Spleen (tissue), 11 donors: Measurements from ENCODE around the gene DHRS2. TPM values are rescaled to one million over a fixed set of nuclear protein-coding genes. Genes with fewer than 3 reads are reported as not detected.

Experiments
- DNase-seq: peaks from one replicate; pipeline ENCODE4 v3.0.0-alpha.2; 2020
- H3K27ac ChIP-seq, 8 donors: fragments of 200-600 bp; sonication (generic) in 7 of 8; 1 replicate in 4 of 8; 2 replicates in 4 of 8; pipeline versions ENCODE4 v1.5.0 to v1.8.0; 2016 to 2021; ENCODE audit warnings: inconsistent platforms in 4 of 8, mild to moderate bottlenecking in 4 of 8, moderate library complexity in 1 of 8
- H3K27me3 ChIP-seq, 7 donors: fragments of 200-600 bp; sonication (generic) in 6 of 7; replicated peaks in 1 of 7; 1 replicate in 4 of 7; 2 replicates in 3 of 7; pipeline versions ENCODE4 v1.5.0 to v1.8.0; 2016 to 2021; ENCODE audit warnings: inconsistent platforms in 3 of 7, mild to moderate bottlenecking in 1 of 7
- H3K36me3 ChIP-seq, 6 donors: fragments of 200-600 bp; sonication (generic) in 5 of 6; 1 replicate in 4 of 6; 2 replicates in 2 of 6; pipeline versions ENCODE4 v1.5.0 to v1.8.0; 2016 to 2021; ENCODE audit warnings: inconsistent platforms in 2 of 6
- H3K4me1 ChIP-seq, 6 donors: fragments of 200-600 bp; sonication (generic) in 5 of 6; 1 replicate in 3 of 6; 2 replicates in 3 of 6; pipeline versions ENCODE4 v1.5.0 to v1.8.0; 2016 to 2021; ENCODE audit warnings: inconsistent platforms in 3 of 6
- H3K4me3 ChIP-seq, 8 donors: fragments of 200-600 bp; sonication (generic) in 7 of 8; 1 replicate in 4 of 8; 2 replicates in 4 of 8; pipeline versions ENCODE4 v1.5.0 to v1.8.0; 2016 to 2021; ENCODE audit warnings: inconsistent platforms in 4 of 8, mild to moderate bottlenecking in 4 of 8, moderate library complexity in 2 of 8
- H3K9me3 ChIP-seq, 8 donors: fragments of 200-600 bp; sonication (generic) in 7 of 8; 1 replicate in 4 of 8; 2 replicates in 4 of 8; pipeline versions ENCODE4 v1.5.0 to v1.8.0; 2016 to 2021; ENCODE audit warnings: inconsistent platforms in 4 of 8
- POLR2A ChIP-seq, 3 donors: fragments of 450-650 bp; IDR thresholded peaks; one replicate each; pipeline ENCODE4 v1.5.1; 2017; ENCODE audit warnings: antibody characterized with exemption in 3 of 3, mild to moderate bottlenecking in 1 of 3
- POLR2AphosphoS5 ChIP-seq, 3 donors: sonication (generic); formaldehyde crosslinking; IDR thresholded peaks; one replicate each; pipeline ENCODE4 v1.5.1; 2017; ENCODE audit warnings: antibody characterized with exemption in 3 of 3
- WGBS, 5 donors: extraction: QIAGEN DNeasy Blood & Tissue Kit in 3 of 5; methylation state at CpG; one replicate each; pipeline versions ENCODE4 v1.1.5 to v1.1.7; 2013 to 2018; 5-methylcytosine and 5-hydroxymethylcytosine counted together
- intact Hi-C: fragments of 100-400 bp; cut with DNase I; formaldehyde crosslinking; loops from one replicate; pipeline ENCODE4 v1.15.0; 2023; ENCODE audit warnings: low total_unique reads
- polyA plus RNA-seq, 3 donors: library from polyadenylated mRNA; stranded (reverse); fragments of 200-250 nt; gene quantifications; one replicate each; pipeline ENCODE4 v1.2.1, GENCODE V29; 2013
- total RNA-seq, 7 donors: library from RNA; depleted of rRNA in 3 of 7; stranded (reverse); fragments of >200 nt in 3 of 7; fragmentation: NEBNext Ultra II Directional in 4 of 7; extraction: Animal tissue kit (Norgen Biotek cat#: 25700) in 4 of 7; gene quantifications; one replicate each; pipeline versions ENCODE4 v1.1.0 to v1.2.1, GENCODE V29; 2016 to 2021
- TF ChIP-seq, protein P1 (sequence below), 11 experiments: fragments of 200-600 bp in 7 of 11; fragments of 450-650 bp in 4 of 11; sonication (generic) in 4 of 11; IDR thresholded peaks in 8 of 11; conservative IDR thresholded peaks in 3 of 11; 1 replicate in 7 of 11; 2 replicates in 4 of 11; pipeline versions ENCODE4 v1.4.0 to v1.8.0; 2016 to 2021; ENCODE audit warnings: antibody characterized with exemption in 11 of 11, inconsistent platforms in 4 of 11, mild to moderate bottlenecking in 1 of 11
- donor health status: healthy with polysubstance abuse.
- donor health status: DM: no; HTN: no; CAD: no; lungs with moderate emphysema.
- donor health status: DM: no; HTN: no; CAD: no.
- donor health status: Bipolar disorder and iron deficiency.
- donor health status: healthy.
- donor health status: DM: no; HTN: no; CAD: no.
- donor health status: DM: yes; HTN: yes; CAD: no.

Gene DHRS2
- total and polyA plus RNA-seq, 10 donors, result 3.3 to 30.6 (median 14.1) TPM

DNA sequence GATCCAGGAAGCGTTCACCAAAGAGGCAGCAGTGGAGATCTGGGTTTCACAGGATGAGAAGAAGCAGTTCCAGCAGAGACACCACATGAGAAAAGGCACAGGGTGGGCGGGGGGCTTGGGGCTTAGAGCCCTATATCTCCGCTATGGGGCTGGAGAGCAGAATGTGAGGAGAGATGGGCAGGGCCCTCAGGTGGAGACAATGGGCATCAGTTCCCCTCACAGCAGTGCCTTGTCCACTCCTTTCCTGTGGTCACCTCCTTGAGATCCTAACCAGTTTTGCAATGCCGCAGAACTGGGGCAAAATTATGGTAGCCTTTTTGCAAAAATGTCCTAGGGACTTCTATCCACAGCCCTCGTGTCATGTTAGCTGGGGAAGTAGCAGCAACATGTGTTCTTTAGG lies 27.5 kb downstream of the DHRS2 start:
- H3K27me3 ChIP-seq, result no peaks in the 10 kb centered on the region
- no peaks in the 10 kb centered on the region for H3K36me3 ChIP-seq
- no peak overlapping the region for H3K4me3 ChIP-seq
- intact Hi-C loops, result no loop called here
- DNase-seq, result no peak
- WGBS, 5 donors, result 73 to 83% (median 75%) methylated on average over 5 of the region's 5 CpGs
- H3K9me3 ChIP-seq, result no peaks in the 10 kb centered on the region
- H3K4me1 ChIP-seq, result peaks cover 0 to 26% (median 10%) of the 10 kb centered on the region in 6 donors
- H3K27ac ChIP-seq, result no peak overlapping the region
- TF ChIP-seq, protein P1, sequence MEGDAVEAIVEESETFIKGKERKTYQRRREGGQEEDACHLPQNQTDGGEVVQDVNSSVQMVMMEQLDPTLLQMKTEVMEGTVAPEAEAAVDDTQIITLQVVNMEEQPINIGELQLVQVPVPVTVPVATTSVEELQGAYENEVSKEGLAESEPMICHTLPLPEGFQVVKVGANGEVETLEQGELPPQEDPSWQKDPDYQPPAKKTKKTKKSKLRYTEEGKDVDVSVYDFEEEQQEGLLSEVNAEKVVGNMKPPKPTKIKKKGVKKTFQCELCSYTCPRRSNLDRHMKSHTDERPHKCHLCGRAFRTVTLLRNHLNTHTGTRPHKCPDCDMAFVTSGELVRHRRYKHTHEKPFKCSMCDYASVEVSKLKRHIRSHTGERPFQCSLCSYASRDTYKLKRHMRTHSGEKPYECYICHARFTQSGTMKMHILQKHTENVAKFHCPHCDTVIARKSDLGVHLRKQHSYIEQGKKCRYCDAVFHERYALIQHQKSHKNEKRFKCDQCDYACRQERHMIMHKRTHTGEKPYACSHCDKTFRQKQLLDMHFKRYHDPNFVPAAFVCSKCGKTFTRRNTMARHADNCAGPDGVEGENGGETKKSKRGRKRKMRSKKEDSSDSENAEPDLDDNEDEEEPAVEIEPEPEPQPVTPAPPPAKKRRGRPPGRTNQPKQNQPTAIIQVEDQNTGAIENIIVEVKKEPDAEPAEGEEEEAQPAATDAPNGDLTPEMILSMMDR (IDR thresholded peaks at IDR 0.05 in 8 of 11, conservative IDR thresholded peaks at IDR 0.05 in 3 of 11), result no peak
- TF ChIP-seq POLR2A (IDR thresholded peaks at IDR 0.05) (no peak), POLR2AphosphoS5 (IDR thresholded peaks at IDR 0.05) (no peak)

DNA sequence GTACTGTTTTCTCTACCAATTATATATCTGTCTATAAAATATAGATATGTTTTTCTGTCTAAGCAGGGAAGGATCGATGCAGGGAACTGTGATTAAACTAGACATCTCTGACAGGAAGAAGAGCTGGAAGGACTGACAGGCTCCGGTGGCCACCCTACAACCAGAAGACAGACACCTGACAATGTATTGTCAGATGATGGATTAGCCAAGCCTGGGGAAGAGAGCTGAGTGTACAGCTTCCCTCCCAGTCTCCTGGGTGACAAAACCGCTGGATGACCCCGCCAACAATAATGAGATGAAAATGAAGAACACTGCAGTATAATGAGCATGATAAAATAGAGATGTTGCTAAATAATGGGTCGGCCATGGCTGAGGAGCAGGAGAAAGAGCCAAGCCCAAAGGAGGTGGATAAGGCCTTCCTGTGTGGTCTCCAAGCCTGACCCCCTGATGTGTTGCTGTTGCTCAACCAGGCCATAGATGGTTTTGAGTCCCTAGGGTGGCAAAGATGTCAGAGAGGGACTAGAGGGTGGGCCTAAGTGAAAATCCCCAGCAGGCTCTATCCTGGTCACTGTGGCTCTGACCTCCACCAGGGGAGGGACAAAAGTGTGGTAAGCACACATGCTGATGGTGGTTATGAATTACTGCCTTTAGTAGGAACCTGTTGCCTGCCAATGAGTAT lies 28.2 kb downstream of the DHRS2 start:
- no peaks in the 10 kb centered on the region for H3K36me3 ChIP-seq
- H3K27me3 ChIP-seq, result no peaks in the 10 kb centered on the region
- intact Hi-C loops, result no loop called here
- H3K4me1 ChIP-seq, result peaks cover 0 to 26% (median 10%) of the 10 kb centered on the region in 6 donors
- TF ChIP-seq, protein P1 (IDR thresholded peaks at IDR 0.05 in 8 of 11, conservative IDR thresholded peaks at IDR 0.05 in 3 of 11), result no peak
- TF ChIP-seq POLR2AphosphoS5 (IDR thresholded peaks at IDR 0.05) (no peak), POLR2A (IDR thresholded peaks at IDR 0.05) (no peak)
- H3K9me3 ChIP-seq, result no peaks in the 10 kb centered on the region
- no peak overlapping the region for H3K27ac ChIP-seq
- WGBS, 5 donors, result 76 to 94% (median 93%) methylated on average over 5 of the region's 5 CpGs
- DNase-seq, result no peak
- H3K4me3 ChIP-seq, result no peak overlapping the region

DNA sequence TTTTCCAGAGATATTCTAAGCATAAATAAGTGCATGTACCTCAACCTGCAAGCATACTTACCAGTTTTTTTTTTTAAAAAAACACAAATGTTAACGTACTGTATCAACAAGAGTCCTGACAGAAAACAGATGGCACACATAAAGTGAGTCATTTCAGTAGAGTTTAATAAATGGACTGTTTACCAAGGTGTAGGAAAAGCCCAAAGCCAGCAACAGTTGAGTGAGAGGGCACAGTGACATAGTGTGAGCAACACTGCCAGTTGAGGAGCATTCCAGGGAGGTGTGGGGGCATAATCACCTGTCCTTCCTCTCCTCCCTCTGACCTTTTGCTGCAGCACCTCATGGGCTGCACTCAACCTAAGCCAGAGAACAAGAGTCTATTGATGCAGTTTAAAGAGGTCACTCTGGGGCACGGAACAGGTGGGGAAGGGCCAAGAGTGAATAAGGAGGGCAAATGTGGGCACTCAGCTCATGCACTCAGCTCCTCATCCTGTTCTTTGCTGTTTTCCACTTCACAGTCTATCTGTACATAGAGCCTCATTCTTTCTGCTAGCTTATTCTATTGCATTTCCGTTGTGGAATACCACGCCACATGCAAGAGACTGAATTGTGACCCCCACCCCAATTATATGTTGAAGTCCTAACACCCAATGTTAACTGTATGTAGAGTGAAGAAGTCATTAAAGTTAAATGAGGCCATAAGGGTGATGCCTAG lies 29.3 kb downstream of the DHRS2 start:
- TF ChIP-seq POLR2AphosphoS5 (IDR thresholded peaks at IDR 0.05), result no peak
- TF ChIP-seq POLR2A (IDR thresholded peaks at IDR 0.05), result no peak
- TF ChIP-seq, protein P1 (IDR thresholded peaks at IDR 0.05 in 8 of 11, conservative IDR thresholded peaks at IDR 0.05 in 3 of 11), result peak in 1 of 11 experiments; percentile 5
- Histone ChIP-seq H3K4me1 (peaks cover 0 to 17% (median 6%) of the 10 kb centered on the region in 6 donors), H3K27me3 (no peaks in the 10 kb centered on the region), H3K4me3 (no peak overlapping the region), H3K36me3 (no peaks in the 10 kb centered on the region), H3K9me3 (no peaks in the 10 kb centered on the region), H3K27ac (no peak overlapping the region)
- WGBS, 5 donors, result 41 to 74% (median 58%) methylated on average over 4 of the region's 4 CpGs
- DNase-seq, result no peak
- intact Hi-C loops, result no loop called here

DNA sequence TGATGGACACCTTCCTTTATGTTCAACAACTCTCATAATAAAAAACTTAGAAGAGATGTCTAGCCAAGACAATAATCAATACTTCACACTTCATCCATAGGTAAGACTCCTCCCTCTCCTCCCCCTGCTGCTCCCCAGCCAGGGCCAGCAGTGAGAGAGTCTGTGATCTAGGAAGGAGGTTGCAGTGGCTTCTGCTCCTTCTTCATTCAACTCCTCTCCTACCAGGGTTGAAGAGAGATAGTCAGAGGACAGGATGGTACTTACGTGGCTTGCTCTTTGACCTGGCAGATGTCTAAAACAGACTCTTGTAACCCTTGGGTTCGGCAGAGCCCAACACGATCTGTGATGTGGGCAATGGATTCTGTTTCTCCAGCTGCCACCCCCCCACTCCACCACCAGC lies 31.0 kb downstream of the DHRS2 start:
- no peak for DNase-seq
- TF ChIP-seq, protein P1 (IDR thresholded peaks at IDR 0.05 in 8 of 11, conservative IDR thresholded peaks at IDR 0.05 in 3 of 11), result no peak
- no peak for TF ChIP-seq POLR2A (IDR thresholded peaks at IDR 0.05)
- TF ChIP-seq POLR2AphosphoS5 (IDR thresholded peaks at IDR 0.05), result no peak
- intact Hi-C loops, result no loop called here
- Histone ChIP-seq H3K9me3 (no peaks in the 10 kb centered on the region), H3K36me3 (no peaks in the 10 kb centered on the region), H3K4me3 (no peak overlapping the region), H3K4me1 (peaks cover 0 to under 1% (median 0%) of the 10 kb centered on the region in 6 donors), H3K27ac (no peak overlapping the region), H3K27me3 (no peaks in the 10 kb centered on the region)
- WGBS, 5 donors, result 76 to 94% (median 90%) methylated on average over 3 of the region's 3 CpGs
